GM18507 (cell line): ENCODE measurements around the gene DOK3.
"Not testable (repeated sequence)": the region's sequence is repeated elsewhere in the genome, so short reads cannot be mapped to it uniquely, and the experiment has no call there.

Source experiments
- DNase-seq: peaks from one replicate; pipeline ENCODE4 v3.0.0; 2011; ENCODE audit warnings: low read depth; ENCODE audit not compliant: insufficient read length; ENCODE audit errors: extremely low spot score
- FAIRE-seq: peaks from 2 replicates; lab custom pipeline; 2011; peaks lifted over from hg19 to GRCh38; lab: Jason Lieb, UNC

DOK3 gene

DNA sequence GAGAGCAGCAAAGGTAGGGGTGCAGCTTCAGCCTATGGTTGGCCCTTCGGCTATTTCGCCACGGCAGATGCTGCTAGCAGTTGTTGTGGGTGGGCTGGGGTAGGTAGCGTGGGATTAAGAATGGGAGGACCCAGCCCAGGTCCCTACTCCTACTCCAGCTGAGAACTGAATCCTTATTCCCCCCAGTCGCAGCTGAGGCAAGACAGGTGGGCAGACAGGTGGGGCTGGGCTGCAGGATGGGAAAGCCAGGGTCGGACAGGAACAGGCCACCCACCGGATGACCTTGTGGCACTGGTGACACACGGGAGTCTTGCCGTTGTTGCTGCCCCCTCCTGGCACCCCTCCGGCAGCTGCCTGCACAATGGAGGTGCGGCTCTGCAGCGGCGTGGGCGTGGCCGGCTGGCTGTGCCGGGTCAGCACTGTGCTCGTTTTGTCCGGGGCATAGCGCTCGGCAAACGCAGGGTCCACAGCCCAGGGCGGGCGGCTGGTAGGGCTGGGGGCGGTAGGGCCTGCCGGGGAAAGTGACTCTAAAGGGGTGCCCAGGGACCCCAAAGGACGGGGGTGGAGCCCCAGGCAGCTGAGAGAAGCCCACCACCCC is 20.4 kb downstream of the DOK3 start:
- FAIRE-seq, result no peak
- DNase-seq, result no peak

DNA sequence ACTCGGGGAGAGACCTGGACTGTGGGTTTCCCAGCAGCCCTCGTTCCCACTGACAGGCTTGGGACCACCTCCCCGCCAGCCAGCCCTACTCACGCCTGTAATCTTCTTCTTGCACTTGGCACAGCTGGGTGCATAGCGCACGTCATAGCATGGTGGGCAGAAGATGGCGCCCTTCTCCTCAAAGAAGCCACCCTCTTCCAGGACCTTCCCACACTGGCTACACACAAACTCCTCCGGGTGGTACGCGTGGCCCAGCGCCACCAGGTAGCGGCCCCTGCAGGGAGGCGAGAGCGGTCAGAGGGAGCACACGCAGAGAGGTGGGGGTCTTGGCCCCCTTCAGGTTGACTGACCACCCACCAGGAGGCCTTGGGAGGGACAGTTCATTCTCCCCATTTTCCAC is 21.7 kb downstream of the DOK3 start:
- no peak for DNase-seq
- FAIRE-seq, result no peak

GRCh38 chr5:177487144-177487543 is 22.5 kb downstream of the DOK3 start:
- no peak for FAIRE-seq

GRCh38 chr5:177486256-177486655 is 23.4 kb downstream of the DOK3 start:
- DNase-seq (no peak), FAIRE-seq (no peak)

More at GRCh38 chr5:177487144-177487543, 22.5 kb downstream of the DOK3 start:
- DNase-seq, result no peak

GRCh38 chr5:177485753-177486152 is 23.9 kb downstream of the DOK3 start:
- FAIRE-seq, DNase-seq: not testable (repeated sequence)

GRCh38 chr5:177484902-177485549 is 24.6 kb downstream of the DOK3 start:
- no peak for FAIRE-seq
- DNase-seq, result no peak

DNA sequence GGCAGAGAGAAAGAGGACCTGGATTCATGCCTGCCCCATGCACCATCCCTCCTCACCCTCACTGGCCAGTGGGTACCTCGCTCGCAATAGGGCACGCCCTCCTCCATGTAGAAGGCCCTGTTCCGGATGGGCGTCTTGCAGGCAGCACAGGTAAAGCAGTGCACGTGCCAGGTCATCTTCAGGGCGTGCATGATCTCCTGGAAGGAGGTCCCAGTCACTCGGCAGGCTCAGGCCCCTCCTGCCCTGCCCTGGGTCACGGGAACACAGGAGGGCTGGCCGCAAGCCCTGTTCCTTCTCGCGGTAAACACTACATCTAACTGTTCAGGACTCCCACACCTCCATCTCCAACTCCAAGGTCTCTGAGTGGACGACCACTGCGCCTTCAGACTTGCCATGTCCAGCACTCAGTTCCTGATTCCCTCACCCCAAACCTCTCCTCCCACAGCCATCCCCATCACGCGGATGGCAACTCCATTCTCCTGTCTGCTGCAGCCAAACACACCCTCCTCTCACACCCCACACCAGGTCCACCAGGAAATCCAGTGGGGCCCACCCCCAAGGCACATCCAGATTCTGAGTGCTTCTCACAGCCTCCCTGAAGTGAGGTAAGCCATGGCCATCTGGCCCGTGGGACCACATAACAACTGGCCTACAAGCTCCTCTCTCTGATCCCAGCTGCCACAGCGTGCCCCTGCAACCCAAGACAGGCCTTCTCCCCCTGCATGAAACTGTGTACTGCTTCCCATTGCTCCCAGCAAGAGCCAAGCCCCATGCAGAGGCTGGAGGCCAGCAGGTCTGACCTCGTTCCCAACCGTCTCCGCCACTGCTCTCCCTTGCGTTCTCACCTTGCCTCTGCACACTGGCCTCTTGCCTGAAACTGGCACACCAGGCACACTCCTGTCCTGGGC is 25.4 kb downstream of the DOK3 start:
- DNase-seq, result no peak

GRCh38 chr5:177483042-177483441 is 26.6 kb downstream of the DOK3 start:
- FAIRE-seq (no peak), DNase-seq (no peak)

More for the DNA sequence above, 25.4 kb downstream of the DOK3 start:
- no peak for FAIRE-seq

DNA sequence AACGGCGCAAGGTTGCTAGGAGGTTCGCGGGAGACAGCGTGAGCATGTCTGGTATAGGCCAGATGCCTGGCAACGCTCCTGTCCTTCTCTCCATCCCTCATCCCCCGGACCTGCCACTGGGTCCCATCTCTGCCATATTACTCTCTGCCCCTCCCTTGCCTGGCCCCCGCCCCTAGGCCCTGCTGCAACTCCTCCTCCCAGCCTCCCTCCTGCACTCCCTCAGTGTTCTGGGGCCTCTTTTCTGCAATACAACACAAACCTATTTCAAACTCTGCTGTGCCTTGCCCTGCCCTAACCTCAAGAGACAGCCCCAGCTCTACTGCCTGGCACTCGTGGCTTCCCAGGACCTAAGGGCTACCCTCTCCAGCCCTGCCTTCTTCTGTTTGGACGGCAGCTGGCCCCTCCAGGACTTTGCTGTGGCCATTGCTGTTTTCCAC is 27.2 kb downstream of the DOK3 start:
- no peak for FAIRE-seq
- DNase-seq, result no peak

- DNase-seq (no peak), FAIRE-seq (no peak)
Measured at GRCh38 chr5:177479774-177480173, 29.9 kb downstream of the DOK3 start.

DNA sequence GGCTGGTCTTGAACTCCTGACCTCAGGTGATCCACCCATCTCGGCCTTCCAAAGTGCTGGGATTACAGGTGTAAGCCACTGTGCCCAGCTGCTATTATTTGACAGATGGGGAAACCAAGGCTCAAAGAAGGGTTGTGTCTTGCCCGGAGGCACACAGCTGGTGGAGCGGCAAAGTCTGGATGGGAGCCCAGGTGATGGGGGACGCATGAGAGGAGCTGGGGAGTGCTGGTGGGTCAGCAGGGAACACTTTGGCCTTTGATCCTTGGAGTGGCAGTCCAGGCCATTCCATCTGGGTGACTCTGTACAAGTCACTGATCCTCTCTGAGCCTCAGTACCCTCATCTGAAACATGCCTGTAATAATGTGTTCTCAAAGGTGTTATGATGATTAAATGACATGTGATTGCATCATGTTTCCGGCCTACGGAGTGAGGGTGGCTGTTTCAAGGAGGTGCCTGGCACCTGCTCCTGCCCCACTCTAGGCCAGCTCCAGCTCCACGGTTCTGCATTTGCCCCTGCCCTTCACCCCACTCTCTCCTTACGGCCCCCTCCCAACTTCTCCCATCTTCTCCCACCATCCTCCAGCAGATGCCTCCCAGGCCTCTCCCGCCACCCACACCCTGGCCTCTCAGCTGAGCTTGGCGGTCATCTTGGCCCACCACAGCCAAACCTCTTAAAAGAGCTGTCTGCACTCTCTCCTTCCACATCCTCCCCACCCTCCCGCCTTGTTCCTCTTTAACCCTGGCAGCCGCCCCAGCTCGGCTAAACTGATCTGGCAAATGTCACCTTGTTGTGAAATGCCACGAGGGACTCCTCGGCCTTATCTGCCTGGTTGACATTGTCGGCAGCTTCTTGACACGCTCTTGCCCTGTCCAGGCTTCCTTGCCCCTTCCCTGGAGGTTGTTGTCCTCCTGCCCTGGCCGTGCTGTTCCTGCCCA is 30.6 kb downstream of the DOK3 start:
- no peak for DNase-seq
- FAIRE-seq, result no peak

DNA sequence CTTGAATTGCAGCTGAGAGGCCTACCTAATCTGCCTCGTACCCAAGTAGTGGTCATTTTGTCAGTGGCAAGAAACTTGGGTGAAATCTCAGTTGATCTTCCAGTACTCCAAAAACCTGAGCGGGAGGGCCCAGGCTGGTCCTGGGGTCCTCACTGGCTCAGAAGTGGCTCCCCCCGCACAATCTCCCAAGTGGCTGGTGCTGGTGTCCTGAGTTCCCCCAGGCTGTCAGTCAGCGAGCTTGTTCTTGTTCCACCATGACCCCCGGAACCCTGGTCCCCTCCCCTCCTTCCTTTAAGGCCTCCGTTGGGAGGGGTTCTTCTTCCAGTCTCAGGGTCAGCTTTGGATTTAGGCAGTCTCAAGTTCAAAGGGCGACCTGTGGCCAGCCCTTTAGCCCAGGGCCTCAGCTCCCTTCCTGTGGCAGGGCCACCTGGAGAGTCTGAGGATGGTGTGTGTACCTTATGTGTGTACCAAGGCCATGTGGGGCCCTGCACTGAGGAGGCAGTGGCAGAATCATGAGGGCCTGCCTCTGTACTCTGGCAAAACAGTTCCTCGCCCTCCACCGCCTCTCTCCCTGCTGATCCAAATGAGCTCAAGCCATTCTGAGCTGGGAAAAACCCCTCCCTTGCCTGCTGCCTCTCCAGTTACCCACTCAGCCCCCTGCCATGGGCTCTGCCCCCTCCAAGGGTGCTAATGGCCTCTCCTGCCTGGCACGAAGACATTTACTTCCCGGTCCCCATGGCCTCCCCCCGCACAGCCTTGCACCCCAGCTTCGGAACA is 31.7 kb downstream of the DOK3 start:
- FAIRE-seq, result no peak
- DNase-seq, result no peak

- no peak for FAIRE-seq
- DNase-seq, result no peak
Measured at GRCh38 chr5:177476531-177477233, 32.9 kb downstream of the DOK3 start.

DNA sequence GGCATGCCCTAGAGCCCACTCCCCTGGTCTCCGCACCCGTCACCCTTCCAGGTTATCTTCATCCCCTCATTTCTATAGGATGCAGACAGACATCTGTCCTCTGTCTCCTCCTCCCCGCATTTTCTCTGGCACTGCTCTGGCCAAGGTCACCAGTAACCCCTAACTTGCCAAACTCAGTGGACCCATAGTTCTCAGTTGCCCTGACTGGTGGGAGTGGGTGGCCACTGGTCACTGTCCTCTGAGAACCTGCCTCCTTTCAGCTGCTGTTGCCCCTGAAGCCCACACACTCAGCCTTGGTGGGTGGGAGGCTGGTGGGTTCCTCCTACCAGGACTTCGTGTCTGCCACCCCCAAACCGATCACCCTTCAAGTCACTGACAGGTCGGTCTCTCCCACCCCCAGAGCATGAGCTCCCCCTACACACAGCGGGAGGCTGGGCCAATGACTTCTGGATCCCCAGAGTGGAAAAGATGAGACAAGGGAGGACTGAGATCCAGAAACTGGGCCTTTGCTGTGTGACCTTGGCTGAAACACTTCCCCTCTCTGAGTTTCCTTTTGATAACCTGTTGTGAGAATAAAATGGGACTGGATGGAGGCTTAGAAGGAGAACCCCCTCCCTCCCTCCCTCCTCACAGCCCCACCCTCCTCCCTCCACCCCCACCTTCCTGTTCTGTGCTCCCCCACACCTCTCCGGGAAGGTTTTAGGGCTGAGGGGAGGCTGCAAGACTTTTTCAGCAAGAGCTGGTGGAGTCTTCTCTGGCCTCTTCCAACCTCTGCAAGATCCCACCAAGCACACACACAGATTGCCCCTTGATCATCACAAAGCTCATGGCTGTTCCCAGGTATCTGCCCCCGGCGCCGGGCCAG is 33.8 kb downstream of the DOK3 start:
- FAIRE-seq, result no peak
- no peak for DNase-seq

GRCh38 chr5:177474846-177475562 is 34.6 kb downstream of the DOK3 start:
- FAIRE-seq (no peak), DNase-seq (no peak)

DNA sequence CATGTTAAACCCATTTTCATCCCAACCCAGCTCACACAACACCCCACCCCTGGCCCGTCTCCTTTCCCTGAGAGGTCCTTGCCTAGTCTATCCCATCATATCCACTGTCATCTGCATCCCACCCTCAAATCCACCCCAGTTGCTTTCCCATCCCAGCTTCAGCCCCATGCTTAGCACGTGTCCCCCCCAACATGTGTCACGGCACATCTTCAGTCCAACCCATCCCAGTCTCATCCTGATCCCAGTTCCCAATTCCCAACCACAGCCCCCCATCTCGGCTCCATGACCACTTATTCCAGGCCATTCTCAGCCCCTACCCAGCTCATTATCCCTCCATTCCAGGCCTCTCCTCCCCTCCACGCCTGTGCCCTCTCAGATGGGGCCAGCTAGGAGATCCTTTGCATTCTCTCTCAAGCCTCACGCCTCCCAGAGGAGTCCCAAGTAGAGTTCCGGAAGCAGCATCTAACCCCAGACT is 35.6 kb downstream of the DOK3 start:
- DNase-seq, result no peak

More for the DNA sequence above, 35.6 kb downstream of the DOK3 start:
- no peak for FAIRE-seq
